Mucosa of stomach (tissue), 1 donor: Measurements from ENCODE around the gene ME3.

Source experiments
- H3K27me3 ChIP-seq: one replicate; pipeline ENCODE4 v1.7.0; 2013; ENCODE audit warnings: mild to moderate bottlenecking, low read length; ENCODE audit not compliant: control insufficient read depth, insufficient read depth
- H3K36me3 ChIP-seq: one replicate; pipeline ENCODE4 v1.7.0; 2013; ENCODE audit warnings: low read length; ENCODE audit not compliant: control insufficient read depth, insufficient read depth
- H3K4me1 ChIP-seq: one replicate; pipeline ENCODE4 v1.7.0; 2013; ENCODE audit warnings: mild to moderate bottlenecking, low read length; ENCODE audit not compliant: control insufficient read depth, insufficient read depth
- H3K4me3 ChIP-seq: one replicate; pipeline ENCODE4 v1.7.0; 2013; ENCODE audit warnings: low read length
- H3K9ac ChIP-seq: one replicate; pipeline ENCODE4 v1.7.0; 2013; ENCODE audit warnings: mild to moderate bottlenecking, low read length, moderate library complexity
- H3K9me3 ChIP-seq: one replicate; pipeline ENCODE4 v1.7.0; 2013; ENCODE audit warnings: mild to moderate bottlenecking, low read length, moderate library complexity; ENCODE audit not compliant: control insufficient read depth
- donor health status: Pancreatic carcinoma.

Gene ME3

GRCh38 chr11:86704710-86705109 lies 32.3 kb upstream of the ME3 start:
- Histone ChIP-seq H3K27me3 (no peaks in the 10 kb centered on the region), H3K9ac (no peak overlapping the region), H3K4me3 (no peak overlapping the region), H3K36me3 (no peaks in the 10 kb centered on the region), H3K9me3 (no peaks in the 10 kb centered on the region), H3K4me1 (no peaks in the 10 kb centered on the region)

- no peaks in the 10 kb centered on the region for H3K36me3 ChIP-seq
- no peaks in the 10 kb centered on the region for H3K27me3 ChIP-seq
- no peaks in the 10 kb centered on the region for H3K9me3 ChIP-seq
- no peak overlapping the region for H3K9ac ChIP-seq
- no peaks in the 10 kb centered on the region for H3K4me1 ChIP-seq
- H3K4me3 ChIP-seq = no peak overlapping the region
These were observed 31.6 kb upstream of the ME3 start for GRCh38 chr11:86703987-86704386.

DNA sequence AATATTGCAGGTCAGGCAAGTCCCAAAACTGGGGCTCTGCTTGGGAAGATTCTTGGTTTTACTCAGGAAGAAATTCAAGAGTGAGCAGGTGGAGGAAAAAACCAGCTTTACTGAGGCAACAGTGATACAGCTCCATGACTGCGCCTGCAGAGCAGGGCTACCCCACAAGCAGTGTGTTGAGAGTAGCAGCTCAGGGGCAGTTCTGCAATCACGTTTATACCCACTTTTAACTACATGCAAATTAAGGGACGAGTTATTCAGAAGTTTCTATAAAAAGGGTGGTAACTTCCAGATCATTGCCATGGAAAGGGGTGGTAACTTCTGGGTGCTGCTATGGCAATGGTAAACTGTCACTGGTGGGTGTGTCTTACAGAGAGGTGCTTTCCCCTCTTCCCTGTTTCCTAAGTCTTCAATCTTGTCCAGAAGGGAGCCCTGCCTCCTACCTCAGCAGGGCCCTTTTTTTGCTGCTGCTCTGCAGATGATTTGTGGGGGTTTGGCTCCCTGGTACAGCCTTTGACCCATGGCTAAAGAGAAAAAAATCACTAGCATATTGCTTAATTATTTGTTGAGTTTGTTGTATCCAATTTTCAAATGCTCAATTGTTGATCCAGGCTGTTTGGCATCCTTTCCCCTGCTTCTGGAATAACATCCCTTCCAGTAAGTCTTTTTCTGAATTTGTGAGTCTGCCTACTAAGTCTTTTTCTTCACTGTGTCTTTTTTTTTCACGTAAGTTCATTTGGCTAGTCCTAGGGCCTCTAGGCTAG lies 30.0 kb upstream of the ME3 start:
- H3K9ac ChIP-seq = no peak overlapping the region
- H3K9me3 ChIP-seq = no peaks in the 10 kb centered on the region
- no peak overlapping the region for H3K4me3 ChIP-seq
- H3K4me1 ChIP-seq = no peaks in the 10 kb centered on the region
- no peaks in the 10 kb centered on the region for H3K36me3 ChIP-seq
- no peaks in the 10 kb centered on the region for H3K27me3 ChIP-seq

GRCh38 chr11:86699040-86699791 lies 26.8 kb upstream of the ME3 start:
- Histone ChIP-seq H3K9ac (no peak overlapping the region), H3K36me3 (no peaks in the 10 kb centered on the region), H3K4me1 (no peaks in the 10 kb centered on the region), H3K4me3 (no peak overlapping the region), H3K9me3 (no peaks in the 10 kb centered on the region), H3K27me3 (no peaks in the 10 kb centered on the region)

GRCh38 chr11:86698639-86699038 lies 26.2 kb upstream of the ME3 start:
- Histone ChIP-seq H3K9me3 (no peaks in the 10 kb centered on the region), H3K27me3 (no peaks in the 10 kb centered on the region), H3K36me3 (no peaks in the 10 kb centered on the region), H3K4me1 (no peaks in the 10 kb centered on the region), H3K9ac (no peak overlapping the region), H3K4me3 (no peak overlapping the region)

DNA sequence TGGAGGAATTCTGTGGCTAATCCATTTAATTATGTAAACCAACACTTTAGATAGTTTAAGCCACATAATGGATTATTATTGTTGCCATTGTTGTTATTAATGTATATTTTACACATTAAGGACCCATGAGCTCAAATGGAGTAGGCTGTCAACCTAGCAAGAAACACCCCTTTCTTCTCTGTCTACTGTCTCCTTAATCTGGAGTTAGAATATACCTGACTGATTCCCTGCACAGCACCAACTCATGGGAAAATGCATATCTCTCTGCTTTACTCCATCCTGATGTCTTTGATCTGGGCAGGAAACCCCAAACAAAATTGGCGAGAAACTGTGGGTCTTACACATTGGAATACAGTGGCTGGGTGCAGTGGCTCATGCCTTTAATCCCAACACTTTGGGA lies 24.0 kb upstream of the ME3 start:
- no peaks in the 10 kb centered on the region for H3K27me3 ChIP-seq
- no peak overlapping the region for H3K9ac ChIP-seq
- no peak overlapping the region for H3K4me3 ChIP-seq

DNA sequence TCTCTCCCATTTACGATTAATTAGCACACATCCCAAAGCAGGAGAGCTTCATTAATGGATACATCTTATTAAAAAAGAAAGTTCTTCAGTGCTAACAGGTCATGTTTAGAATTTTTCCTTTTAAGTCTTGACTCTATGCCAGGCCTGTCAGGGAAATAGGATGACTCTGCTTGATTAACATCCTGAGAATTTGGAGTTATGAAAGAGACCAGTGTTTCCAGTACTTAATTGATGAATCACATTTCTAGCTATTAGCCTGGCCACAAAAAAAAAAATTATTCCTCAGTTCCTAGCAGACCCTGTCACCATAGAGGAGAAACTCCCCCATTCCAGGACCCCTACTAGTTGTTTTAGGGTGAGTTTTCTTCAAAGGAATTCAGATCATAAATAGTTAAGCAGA lies 23.6 kb upstream of the ME3 start:
- H3K4me1 ChIP-seq = no peaks in the 10 kb centered on the region
- no peak overlapping the region for H3K4me3 ChIP-seq
- no peaks in the 10 kb centered on the region for H3K9me3 ChIP-seq
- H3K9ac ChIP-seq = no peak overlapping the region
- H3K36me3 ChIP-seq = no peaks in the 10 kb centered on the region
- no peaks in the 10 kb centered on the region for H3K27me3 ChIP-seq

More for the DNA sequence above, 24.0 kb upstream of the ME3 start:
- Histone ChIP-seq H3K9me3 (no peaks in the 10 kb centered on the region), H3K36me3 (no peaks in the 10 kb centered on the region), H3K4me1 (no peaks in the 10 kb centered on the region)

- H3K9ac ChIP-seq = no peak overlapping the region
- no peaks in the 10 kb centered on the region for H3K9me3 ChIP-seq
- H3K4me3 ChIP-seq = no peak overlapping the region
- no peaks in the 10 kb centered on the region for H3K36me3 ChIP-seq
- H3K4me1 ChIP-seq = no peaks in the 10 kb centered on the region
- no peaks in the 10 kb centered on the region for H3K27me3 ChIP-seq
These were observed 23.0 kb upstream of the ME3 start for GRCh38 chr11:86695373-86695772.

DNA sequence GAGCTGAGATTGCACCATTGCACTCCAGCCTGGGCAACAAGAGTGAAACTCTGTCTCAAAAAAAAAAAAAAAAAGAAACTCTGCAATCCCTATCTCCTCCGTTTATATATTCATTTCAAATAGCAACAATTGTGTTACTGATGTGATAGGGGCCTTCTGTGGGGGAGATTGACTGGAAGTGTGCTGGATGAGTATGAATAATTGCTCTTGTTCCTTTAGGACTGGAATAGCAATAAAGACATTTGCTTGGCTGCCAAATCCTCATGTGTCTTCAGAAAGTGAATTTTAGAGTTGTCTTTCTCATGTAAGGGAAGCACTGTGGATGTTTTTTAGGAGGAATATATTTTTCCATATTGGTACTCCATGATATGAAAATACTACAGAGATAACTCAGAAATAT lies 21.1 kb upstream of the ME3 start:
- H3K9ac ChIP-seq = no peak overlapping the region
- H3K9me3 ChIP-seq = no peaks in the 10 kb centered on the region
- H3K4me3 ChIP-seq = no peak overlapping the region
- no peaks in the 10 kb centered on the region for H3K36me3 ChIP-seq
- no peaks in the 10 kb centered on the region for H3K4me1 ChIP-seq
- H3K27me3 ChIP-seq = no peaks in the 10 kb centered on the region

DNA sequence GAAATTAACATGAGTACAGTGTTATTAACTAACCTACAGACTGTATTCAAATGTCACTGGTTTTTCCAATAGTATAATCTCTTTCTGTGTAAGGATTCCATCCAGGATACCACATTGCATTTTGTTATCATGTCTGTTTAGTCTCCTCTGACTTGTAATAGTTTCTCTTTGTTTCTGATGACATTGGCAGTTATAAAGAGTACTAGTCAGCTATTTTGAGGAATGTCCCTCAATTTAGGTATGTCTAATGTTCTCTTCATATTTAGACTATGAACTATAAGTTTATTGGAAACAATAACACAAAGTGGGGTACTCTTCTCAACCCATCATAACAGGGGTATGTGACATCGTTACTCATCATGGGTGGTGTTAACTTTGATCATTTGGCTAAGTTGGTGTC lies 20.3 kb upstream of the ME3 start:
- no peak overlapping the region for H3K9ac ChIP-seq
- no peaks in the 10 kb centered on the region for H3K36me3 ChIP-seq
- no peaks in the 10 kb centered on the region for H3K27me3 ChIP-seq
- no peak overlapping the region for H3K4me3 ChIP-seq
- no peaks in the 10 kb centered on the region for H3K9me3 ChIP-seq
- no peaks in the 10 kb centered on the region for H3K4me1 ChIP-seq

GRCh38 chr11:86692317-86692716 lies 19.9 kb upstream of the ME3 start:
- Histone ChIP-seq H3K4me1 (no peaks in the 10 kb centered on the region), H3K27me3 (no peaks in the 10 kb centered on the region), H3K9ac (no peak overlapping the region), H3K4me3 (no peak overlapping the region), H3K36me3 (no peaks in the 10 kb centered on the region), H3K9me3 (no peaks in the 10 kb centered on the region)

DNA sequence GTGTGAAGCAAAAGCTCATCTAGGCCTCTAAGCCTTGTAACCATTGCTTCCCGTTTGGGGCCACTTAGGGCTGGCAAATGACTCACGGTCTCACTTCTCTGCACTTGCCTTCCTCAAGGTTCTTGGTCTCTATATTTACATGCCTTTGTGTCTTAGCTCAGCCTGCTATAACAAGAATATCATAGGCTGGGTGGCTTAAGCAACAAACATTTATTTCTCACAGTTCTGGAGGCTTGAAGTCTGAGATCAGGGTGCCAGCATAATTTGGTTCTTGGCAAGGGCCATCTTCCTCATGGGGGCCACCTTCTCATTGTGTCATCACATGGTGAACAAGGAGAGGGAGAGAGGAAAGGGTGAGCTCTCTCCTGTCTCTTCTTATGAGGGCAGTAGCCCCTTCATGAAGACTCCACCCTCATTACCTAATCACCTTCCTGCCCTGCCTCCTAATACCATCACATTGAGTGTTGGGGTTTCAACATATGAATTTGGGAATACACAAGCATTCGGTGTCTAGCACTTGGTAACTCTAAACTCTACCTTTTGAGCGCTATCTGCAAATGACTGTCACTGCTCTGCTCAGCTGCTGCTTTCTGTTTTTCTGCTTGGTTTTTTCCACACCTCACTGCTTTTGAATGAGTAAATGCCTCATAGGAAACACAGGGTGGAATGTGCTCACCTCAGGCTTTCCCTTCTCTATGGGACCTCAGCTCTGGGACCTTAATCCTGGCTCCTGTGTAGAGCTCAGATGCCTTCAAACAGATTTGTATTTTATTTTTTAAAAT lies 16.2 kb upstream of the ME3 start:
- Histone ChIP-seq H3K4me3 (no peak overlapping the region), H3K9ac (no peak overlapping the region), H3K4me1 (no peaks in the 10 kb centered on the region), H3K36me3 (no peaks in the 10 kb centered on the region), H3K27me3 (no peaks in the 10 kb centered on the region), H3K9me3 (no peaks in the 10 kb centered on the region)
